ENCODE data around the gene SEMA7A.

DNA sequence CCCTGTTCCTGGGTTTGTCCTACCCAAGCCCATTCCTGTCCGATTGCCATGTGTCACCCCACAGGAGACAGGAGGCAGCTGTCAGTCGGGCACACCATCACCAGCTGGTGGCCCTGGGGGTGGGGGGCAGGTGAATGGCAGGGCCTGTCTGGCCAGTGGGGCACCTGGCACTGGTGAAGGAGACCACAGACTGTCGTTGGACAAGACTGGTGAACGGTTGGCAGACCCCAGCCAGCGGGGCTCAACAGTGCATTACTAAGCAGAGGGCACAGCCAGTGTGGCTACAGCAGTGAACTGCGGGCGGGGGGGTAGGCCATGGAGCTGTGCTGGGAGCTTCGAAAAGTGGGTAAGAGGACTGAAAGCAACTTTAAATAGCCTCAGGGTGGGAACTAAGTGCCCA, 2.1 kb downstream of the SEMA7A start:
- TF ChIP-seq, protein P1, sequence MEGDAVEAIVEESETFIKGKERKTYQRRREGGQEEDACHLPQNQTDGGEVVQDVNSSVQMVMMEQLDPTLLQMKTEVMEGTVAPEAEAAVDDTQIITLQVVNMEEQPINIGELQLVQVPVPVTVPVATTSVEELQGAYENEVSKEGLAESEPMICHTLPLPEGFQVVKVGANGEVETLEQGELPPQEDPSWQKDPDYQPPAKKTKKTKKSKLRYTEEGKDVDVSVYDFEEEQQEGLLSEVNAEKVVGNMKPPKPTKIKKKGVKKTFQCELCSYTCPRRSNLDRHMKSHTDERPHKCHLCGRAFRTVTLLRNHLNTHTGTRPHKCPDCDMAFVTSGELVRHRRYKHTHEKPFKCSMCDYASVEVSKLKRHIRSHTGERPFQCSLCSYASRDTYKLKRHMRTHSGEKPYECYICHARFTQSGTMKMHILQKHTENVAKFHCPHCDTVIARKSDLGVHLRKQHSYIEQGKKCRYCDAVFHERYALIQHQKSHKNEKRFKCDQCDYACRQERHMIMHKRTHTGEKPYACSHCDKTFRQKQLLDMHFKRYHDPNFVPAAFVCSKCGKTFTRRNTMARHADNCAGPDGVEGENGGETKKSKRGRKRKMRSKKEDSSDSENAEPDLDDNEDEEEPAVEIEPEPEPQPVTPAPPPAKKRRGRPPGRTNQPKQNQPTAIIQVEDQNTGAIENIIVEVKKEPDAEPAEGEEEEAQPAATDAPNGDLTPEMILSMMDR (IDR thresholded peaks at IDR 0.05), result no peak
- TF ChIP-seq POLR2A (IDR thresholded peaks at IDR 0.05), result no peak

All from uterus (tissue), 2 donors.